HG03439 (cell line): ENCODE measurements around the gene CBX6.
A peak's percentile ranks its signal among the peaks of the same experiment; 100 is the strongest.

Source experiments
- ATAC-seq: cut with Tn5 transposase; IDR thresholded peaks from one replicate; pipeline ENCODE4 v1.9.1; 2021; ENCODE audit warnings: mild to moderate bottlenecking, moderate library complexity; ENCODE audit not compliant: unreplicated experiment

The CBX6 gene

DNA sequence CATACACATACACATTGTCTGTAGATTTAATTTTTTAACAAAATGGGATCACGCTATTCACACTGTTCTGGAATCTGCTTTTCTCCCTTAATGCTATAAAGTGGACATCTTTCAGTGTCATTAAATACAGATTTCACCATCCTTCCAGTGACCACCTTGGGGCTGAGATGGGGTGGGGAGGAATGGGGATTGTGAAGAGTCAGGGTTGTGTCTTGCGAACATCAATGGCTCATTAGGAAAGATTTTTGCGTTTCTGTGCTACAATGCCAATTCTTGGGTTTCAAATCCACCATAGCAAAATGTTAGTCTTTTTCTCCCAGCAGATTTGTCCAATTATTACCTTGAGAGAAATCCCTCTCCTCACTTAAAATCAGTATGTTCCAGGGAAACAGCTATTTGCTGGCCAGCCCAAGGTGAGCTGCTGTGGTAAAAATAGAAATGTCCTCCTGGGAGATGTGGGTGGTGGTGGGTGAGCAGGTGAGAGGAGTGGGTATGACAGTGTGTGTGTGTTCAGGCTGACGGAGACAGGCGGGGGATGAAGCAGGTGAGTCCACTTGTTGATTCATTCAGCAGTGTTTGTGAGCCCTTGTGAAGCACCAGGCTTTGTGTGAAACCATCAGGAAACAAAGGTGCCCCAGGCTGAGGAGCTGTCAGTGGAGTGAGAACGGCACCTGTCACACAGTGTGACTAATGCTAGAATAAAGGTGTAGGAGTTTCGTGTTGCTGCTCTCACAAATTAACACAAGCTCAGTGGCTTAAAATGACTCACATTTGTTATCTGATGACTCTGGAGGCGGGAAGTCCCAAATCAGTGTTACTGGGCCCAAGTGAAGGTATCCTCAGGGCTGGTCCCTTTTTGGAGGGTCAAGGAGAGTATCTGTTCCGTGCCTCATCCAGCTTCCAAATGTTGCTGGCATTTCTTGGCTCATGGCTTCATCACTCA lies 1.7 kb upstream of the CBX6 start:
- ATAC-seq = no peak

DNA sequence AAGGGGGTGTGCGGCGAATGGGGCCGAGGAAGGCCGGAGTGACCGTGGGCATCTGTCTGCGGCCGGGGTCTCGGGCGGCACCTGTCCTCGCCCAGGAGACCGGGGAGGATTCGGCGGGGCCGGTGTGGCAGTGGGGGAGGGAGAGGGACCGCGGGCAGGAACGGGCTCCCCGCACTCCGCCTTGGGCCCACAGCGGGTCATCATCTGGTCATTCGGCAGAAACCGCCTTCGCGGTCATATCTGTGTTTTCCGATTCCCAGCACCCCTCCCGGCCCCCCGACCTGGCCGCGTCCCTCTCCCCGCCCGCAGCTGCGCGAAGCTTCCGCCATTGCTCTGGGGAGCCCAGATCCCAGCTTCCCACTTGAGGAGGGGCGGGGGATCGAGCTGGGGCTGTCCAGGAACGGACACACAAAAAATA lies 824 bp upstream of the CBX6 start:
- ATAC-seq = no peak

DNA sequence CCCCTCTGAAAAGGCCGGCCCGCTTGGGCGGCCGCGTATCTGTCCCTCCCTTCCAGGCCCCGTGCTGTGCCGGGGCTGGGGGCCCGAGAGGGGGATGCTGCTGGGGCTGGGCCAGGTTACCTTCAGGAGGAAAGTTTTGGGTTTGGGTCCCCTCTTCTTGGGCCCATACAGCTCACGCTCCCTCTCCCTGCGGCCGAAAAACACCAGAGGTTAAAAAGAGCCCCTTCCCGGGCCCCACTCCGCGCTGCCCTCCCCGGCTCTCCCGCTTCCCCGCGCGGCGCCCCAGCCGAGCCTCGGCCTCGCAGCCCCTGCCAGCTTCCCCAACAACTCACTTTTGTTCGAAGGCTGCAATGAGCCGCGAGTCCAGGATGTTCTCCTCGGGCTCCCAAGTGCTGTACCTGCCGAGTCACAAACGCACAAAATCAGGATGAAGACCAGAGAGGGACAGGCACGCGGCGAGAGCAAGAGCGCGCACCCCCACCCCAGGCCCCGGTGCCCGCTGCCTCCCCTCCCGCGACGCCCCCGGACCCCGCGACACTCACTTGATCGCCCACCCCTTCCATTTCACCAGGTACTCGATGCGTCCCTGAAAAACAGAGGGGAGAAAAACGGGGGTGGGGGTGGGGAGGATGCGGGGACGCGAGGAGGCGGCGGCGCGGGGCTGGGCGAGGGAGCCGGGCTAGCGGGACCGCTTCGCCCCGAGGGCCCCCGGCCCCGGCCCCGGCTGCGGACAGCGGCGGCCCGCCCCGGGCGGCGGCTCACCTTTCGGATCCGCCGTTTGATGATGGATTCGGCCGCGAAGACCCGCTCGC lies 450 bp downstream of the CBX6 start:
- peak; percentile 23 for ATAC-seq

DNA sequence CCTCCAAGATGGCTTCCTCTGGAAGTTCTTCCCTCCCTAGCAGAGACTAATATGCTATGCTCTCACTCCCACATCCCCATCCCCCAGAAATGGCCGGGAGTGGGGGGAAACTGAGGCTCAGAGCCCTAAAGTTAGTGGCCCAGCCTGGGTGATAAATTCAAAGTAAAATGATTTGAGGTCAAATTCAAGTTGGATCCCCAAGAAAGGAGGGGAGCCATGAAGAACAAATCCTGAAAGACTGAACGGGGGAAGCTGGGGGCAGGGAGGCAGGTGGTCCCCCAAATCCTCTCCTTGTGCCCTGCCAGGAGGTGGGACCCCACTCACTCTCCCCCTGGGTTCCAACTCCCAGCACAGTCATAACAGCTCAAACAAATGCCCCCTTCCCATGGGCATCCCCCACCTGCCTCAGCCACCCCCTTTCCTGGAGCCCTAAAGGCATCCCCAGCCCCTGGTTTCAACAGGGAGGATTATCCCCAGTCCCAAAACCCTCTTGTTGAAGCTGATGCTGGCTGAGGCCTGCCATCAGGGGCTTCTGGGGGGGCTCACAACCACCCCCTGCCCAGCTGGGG lies 1.1 kb downstream of the CBX6 start:
- ATAC-seq = no peak

DNA sequence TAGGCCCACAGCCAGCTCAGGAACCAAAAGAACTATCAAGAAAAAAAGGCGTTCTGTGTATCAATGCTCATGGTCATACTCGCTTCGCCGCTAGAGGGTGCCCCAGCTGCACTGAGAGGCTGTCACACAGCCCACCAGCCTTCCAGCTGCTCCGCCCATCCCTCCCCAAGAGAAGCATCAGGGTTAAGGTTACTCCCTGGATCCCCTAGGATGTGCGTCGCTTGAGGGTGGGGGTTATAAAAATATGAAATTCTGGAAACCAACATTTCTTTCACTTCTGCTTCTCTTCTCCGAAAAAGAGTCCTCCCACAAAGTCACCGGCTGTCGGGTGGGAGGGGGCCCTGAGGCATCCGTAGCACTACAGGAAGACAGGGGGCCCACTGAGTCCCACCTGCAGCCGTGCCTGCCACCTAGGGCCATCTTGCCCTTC lies 1.7 kb downstream of the CBX6 start:
- no peak for ATAC-seq

DNA sequence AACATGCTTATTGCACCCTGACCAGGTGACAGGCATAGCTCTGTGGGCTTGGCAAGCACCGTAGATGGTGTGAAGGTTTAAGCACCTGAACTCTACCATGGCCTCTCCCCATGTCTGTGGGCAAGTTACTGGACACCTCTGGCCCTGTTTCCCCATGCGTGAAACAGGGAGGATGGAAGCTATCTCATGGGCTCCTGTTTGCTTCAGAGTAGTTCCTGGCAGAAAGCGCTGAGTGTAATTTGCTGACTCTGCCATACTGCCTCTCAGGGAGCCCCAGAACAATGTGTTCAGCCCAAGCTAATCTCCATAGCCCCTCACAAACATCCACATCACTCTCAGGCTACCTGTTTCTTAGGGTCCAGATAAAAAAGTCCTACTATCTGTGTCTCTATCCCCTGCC lies 2.4 kb downstream of the CBX6 start:
- ATAC-seq = no peak

DNA sequence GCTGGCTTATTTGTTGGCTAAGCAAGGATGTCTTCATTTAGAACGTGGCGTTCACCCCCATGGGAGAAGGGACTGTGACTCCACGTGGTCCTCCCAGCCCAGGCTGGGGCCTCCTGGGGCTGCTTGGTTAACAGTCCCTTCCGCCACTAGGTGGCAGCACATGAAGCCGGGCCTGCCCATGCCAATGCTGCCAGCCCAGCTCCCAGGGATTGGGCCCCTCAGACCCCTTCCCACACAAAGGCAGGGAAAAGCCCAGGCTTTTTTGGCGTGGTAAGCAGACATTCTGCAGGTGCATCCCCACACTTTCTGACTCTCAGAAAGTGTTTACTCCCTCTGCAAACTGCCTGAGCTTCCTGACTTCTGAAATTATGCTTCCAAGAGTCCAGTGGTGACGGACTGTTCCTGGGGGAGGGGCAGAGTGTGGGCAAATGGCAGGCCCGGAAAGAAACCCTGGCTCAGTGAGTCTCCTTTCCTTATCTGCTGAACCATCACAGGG lies 3.1 kb downstream of the CBX6 start:
- ATAC-seq = no peak

DNA sequence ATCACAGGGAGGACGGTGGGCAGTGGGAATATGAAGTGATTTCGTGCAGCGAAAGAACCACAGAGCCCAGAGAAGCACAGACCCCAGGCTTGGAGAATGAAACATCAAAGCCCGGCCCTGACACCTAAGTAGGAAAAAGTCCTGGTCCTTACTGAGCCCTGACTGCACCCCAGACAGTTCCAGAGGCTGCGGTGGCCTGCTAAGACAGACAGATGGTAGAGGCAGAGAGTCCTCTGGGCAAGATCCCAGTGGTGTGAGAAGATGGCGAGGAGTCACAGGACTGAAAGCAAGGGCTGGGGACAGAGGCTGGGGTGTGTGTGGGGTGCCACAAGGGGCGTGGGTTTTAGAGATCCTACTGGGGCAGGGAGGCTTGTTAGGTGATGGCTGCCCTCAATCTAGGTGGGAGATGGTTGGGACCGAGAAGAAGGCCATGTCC lies 3.7 kb downstream of the CBX6 start:
- ATAC-seq = no peak

DNA sequence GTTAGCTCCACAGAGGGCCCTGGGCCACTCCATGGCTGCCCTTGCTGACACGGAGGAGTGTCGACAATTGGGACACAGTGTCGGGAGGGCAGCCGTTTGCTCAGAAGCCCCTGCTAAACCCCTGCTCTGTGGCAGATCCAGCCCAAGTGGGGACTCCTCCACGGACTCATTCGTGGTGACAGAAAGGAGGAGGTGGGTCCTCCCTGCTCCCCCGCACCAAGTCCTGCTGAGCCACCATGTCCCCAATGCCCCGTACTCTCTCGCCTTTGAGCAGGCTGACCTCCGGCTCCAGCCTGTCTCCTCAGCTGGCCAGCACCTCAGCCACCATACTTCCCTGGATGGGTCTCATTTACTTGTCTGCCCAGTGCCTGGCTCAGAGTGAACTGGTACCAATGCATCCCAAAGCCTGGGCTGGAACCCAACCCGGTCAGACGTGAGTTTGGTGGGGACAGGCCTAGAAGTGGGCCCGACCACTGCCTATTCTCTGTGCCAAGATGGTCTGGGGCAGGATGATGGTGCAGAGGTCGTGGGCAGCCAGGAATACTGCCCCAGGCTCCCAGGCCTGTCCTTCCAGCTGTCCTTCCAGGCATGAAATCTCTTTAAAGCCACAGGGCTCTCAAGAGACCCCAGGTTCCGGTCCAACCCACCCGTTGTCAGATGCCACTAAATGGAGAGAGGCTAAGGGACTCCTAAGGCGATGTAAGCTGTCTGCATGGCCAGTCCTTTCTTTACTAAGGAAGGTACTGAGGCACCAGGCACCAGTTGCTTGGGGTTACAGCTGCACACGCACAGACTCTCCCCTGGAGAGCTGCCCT lies 4.3 kb downstream of the CBX6 start:
- no peak for ATAC-seq

DNA sequence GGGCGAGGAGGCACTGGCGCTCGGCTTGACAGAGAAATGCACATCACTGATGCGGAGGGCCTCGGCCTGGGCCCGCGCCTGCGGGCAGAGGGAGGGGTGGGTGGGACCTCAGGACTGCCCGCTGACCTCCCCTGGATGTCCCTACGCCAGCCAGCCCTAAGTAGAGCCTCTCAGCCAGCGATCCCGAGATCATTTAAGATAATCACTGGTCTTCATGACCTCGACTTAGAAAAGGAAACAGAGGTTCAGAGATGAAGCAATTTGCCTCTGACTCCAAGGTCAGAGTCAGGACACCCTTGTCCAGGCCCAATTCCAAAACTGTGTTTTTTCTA lies 4.9 kb downstream of the CBX6 start:
- ATAC-seq = no peak

DNA sequence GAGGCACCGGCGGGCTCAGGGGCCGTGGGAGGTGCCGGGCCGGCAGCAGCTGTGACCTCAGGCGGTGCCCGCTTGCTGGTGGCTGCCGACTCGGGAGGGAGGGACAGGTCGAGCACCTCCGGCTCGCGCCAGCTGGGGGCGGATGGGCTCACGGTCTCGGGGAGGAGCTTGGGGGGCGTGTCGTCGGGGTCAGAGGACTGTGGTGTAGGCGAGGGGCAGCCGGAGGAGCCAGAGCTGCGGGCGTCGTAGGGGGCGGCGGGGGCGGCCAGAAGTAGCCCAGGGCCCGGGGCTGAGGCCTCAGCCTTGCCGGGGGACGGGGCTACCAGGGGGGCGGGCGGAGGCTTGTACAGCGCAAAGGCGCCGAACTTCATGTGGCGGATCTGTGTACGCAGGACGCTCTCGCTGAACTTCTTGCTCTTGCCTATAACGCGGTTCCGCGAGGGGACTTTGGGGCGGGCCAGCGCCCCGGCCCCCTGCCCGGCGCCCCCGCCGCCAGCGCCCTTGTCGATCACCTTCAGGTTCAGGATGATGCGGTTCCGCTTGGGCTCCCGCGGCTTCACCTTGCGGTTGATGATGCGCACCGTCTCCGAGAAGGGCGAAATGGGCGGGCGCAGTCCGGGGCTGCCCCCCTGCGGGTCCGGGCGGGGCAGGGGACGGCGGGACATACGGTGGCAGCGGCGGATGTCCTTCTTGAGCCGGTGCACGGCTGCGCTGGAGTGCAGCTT lies 5.5 kb downstream of the CBX6 start:
- ATAC-seq = no peak

DNA sequence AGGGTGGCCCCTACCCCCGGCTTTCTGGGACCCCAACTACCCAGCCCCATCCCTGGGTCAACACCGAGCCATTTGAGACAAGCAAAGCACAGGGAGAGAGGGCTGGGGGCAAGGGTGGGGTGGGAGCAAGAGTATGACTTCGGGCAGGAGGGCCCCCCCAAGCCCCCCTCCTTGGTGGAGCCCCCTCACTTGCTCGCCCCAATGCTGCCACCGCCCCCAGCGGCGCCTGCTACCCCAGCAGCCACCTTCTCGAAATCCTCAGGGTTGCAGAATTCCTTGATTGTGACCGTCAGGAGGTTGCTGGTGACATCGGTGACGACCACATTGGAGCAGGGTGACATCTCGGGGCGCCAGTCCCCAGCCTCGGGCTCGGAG lies 6.0 kb downstream of the CBX6 start:
- ATAC-seq = no peak

DNA sequence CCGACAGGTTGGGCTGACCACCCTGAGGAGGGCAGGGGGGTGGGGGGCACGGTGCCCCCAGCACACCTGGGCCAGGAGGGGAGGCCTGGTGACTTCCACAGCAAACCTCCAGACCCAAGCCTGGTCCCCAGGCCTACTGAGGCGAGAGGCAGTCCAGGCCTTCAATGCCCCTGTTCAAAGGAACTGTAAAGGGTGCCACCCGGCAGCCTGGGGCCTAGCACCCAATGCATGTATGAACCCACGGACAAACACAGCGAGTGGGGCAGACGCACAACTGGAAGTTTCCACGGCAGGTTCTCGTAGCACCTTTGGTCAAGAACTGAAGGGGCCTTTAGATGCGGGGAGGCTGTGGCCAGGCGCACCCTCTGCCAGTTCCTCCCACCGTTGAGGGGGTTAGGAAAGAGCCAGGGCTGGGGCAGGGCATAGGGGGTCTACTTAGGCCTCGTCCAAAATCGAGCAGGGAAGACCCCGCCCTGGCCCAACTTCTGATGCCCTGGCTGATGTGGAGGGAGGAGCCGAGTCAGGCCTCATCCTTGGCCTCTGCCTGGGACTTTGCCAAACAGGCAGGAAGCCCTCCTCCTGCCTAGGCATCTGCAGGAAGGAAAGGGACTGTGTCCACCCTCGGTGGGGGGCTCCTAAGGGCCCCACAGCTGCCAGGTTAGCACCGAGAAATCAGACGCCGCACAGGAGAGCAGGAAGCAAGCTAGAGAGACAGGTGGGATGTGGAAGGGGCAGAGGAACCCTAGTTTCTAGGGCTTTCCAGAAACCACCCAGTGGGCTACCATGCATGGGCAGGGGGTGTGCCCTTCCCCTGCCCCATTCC lies 6.6 kb downstream of the CBX6 start:
- no peak for ATAC-seq

DNA sequence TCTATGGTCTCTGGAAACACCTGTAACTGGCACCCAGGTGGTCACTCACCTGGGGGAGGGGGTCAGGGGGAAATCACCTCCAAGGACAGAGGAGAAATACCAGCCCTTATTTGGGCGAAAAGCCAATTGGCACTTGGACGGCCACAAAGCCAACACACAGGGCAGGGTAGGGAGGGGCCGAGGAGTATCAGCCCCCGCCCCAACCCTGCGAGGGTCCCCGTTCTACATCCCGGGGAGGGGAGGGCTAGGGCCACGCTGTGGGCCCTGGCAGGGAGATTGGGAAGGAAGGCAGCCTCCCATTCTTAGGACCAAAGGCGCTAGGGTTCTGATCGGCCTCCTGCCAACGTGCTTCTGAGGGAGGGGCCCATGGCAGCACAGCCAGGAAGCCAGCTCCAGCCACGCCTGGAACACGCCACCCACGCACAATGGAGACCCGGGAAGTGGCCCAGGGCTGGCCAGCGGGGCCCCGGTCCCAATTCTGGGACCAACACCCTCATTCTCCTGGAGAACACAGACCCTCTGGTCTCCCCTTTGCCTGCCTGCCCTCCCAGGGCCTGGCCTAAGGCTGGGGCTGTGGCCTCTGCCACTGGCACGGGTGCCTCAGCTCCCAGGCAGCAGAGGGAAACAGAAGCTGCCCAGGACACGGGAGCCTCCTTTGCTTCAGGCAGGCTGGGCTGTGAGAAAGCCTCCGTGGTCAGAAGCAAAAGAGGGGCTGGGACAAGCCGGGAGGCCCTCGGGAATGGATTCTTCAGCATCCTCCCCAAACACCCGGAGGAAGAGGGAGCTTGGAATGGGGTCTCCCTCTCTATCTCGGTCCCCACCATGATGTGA lies 7.4 kb downstream of the CBX6 start:
- no peak for ATAC-seq

DNA sequence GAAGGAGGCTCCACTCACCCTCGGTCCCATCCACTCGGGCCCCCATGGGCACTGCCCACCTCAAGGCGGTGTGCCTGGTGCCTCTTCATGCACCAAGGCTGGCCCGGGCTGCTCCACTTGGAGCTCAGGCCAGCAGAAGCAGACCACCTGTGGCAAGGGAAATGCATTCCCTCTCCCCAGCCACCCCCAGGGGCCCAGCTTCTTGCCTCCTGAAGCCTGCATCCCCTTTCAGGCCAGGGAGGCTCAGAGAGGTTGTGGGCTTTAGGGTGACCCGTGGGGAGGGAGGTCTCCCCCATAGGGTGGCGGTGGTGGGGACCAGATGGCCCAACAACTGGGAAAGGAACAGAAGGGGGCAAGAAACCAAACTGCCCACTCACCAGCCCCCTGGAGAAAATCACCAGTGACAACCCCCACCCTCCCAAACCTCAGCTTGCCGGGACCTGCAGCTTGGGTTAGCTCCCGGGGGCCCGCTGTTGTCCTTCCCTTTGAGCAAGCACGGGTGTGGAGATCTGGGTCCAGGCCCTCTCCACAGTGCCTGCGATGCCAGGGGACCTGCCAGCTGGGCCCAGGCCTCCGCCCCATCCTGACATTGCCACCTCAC lies 8.4 kb downstream of the CBX6 start:
- no peak for ATAC-seq

DNA sequence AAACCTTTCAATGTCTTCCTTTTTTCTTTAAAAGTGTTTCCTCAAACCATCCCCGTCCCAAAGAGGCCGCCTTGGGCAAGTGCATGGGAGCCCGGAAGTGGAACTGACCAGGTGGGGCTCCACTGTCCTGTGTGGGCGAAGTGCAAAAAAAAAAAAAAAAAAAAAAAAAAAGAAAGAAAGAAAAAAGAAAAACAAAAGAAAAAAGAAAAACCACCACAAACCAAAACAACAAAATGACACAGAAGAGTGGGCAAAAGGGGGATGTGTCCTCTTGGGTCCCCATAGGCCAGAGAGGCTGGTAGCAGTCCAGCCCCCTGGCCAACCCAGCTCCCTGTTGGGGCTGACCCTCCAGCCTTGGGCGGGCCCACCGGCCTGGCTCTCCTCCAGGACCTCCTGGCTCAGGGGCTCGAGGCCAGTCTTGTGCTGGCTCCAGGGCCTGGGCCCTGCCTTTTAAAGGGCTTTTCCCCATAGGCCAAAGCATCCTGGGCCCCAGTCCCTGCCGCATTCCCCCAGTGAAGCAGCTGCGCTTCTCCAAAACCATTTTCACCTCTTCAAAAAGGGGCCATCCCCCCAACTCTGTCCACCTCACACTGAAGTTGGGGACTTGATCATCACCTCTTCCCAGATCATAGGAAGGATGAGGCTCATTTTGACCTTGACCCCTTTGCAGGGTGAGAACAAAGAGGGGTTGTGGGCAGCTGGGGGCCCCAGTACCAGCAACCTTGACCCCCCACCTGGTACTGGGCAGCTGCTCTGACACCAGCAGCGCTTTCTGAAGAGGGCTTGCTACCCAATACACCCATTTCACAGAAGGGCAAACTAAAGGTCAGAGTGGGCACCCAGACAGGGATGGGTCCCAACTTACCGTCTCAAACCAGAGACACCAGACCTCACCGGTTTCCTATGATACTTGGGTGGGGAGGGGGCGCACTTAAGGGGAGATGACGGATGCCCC lies 9.4 kb downstream of the CBX6 start:
- no peak for ATAC-seq

DNA sequence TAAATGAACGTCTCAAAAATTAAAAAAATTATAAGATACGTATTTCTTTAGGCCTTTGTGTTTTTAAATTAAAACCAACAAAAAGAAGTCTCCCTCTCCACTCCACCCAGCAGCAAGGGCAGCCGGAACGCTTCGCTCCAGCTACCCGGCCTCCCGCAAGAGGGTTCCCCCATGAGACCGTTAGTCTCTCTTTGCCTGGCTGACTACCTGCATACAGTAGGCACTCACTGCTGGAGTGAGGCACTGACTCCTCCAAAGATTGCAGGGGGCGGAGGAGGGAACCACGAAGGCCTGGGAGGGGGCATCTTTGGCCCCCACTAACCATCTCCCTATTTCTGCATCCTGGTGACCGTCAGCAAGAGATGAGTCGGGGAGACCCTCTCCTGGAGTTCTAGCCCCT lies 10.1 kb downstream of the CBX6 start:
- no peak for ATAC-seq
